HT1080 (cell line): Measurements from ENCODE around the gene TEX22. TPM values are rescaled to one million over a fixed set of nuclear protein-coding genes. Genes with fewer than 3 reads are reported as not detected.
A peak's percentile ranks its signal among the peaks of the same experiment; 100 is the strongest.

ENCODE experiments used
- DNase-seq: peaks from one replicate; pipeline ENCODE4 v3.0.0-alpha.2; 2015; ENCODE audit warnings: low read depth
- total RNA-seq: library from RNA; depleted of rRNA; stranded (reverse); fragments of >200 nt; shearing (Covaris generic); gene quantifications from 2 replicates; pipeline ENCODE4 v1.2.3, GENCODE V29; 2014

TEX22 gene
- total RNA-seq, 1 experiment from 2014 or later: not detected

GRCh38 chr14:105420101-105420973 is 22.0 kb downstream of the TEX22 start:
- no peak for DNase-seq

DNA sequence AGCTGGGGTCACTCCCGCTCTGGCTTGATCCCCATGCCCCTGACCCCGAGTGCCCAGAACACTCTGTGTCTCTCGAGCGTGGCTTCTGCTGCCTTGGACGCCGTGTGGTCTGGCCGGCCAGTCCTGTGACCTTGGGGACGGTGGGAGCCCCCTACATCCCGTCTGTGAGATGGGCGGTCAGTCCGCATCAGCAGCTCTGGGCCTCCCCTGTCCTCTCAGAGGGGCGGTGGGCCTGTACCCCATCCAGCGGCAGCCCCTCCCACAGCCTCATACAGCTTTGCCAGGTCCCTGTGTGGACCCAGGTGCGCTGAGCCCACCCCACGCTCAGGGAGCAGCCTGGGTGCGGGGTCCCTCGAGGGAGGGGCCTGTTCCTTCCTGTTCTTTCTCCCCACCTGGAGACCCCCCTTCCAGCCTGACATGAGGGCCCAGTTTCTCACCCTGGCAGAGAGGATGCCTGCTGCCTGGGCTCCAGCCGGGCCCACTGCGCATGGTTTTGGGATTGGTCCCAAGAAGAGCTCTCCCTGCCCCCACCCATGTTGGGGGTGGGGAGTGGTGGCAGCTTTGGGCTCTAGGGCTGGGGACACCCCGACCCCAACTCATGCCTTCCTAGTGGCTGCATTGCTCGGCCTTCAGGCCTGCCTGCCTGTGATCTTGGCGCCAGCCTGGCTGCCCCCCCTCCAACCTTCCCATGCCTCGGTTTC is 22.8 kb downstream of the TEX22 start:
- no peak for DNase-seq

DNA sequence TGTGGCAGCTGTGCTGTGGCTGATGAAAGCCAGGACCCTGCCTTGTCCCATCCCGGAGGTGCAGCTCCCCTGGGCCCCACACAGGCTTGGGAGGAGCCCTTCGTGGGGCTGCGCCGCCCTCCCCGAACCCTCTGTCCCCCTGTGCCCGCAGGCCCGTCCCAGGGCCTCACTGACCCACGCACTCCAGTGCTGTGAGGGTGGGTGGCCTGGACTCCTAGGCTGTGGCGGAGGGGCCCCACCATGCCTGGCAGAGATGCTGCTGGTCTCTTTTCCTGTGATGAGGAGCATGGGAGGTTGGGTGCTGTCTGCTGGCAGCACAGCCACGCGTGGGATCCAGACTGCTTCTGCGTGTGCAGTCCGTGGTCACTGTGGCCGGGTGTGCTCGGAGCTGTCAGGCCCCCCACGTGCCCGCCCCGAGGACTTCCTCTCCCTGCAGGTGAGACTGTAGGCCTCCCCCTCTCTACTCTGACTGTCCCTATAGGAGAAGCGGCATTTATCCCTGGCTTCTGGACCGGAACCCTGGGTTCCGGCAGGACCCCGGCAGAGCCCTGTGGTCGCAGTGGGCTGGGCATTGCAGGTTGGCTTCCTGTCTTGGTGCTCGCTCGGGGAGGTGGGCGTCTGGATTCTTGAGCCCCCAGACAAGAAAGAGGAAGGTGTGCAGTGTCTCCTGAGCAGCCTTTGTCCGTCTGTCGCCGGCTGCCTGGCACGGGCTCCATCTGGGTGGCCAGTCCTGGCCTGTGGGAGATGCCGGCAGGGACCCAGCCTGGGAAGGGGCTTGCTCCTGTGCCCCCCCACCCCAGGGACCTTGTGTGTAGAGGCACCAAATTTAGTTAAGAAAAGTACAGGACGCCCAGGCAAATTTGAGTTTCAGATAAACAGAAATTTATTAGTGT is 23.6 kb downstream of the TEX22 start:
- DNase-seq: no peak

GRCh38 chr14:105422695-105423487 is 24.6 kb downstream of the TEX22 start:
- DNase-seq: no peak

DNA sequence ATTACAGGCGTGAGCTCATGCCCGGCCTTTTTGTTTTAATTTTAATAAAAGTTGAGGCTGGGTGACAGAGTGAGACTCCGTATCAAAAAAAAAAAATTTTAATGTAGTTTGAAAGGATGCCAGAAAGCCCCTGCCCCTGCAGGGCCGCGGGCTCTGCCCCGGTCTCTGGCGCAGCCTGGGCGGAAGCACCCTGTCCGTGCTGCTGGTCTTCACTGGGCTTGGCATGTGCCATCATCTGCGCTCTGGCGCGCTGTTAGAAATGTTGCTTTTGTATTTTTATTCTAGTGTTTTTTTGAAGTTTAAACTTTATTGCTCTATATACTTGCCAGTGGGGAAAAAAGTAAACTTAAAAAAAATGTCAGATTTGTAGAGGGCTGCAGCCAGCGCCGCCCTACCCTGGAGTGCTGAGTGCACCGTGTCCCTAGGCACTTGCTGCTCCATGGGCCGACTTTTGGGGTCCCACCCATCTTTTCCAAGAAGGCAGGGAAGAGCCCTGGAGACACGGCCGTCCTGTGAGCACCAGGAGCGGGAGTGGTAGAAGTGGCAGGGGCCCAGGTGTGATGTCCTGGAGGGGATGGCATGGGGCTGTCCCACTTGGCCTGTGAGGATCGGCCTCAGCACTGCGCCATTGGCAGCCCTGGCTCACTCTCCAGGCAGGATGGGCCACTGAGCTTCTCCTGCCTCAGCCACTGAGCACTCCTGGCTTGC is 25.3 kb downstream of the TEX22 start:
- no peak for DNase-seq

DNA sequence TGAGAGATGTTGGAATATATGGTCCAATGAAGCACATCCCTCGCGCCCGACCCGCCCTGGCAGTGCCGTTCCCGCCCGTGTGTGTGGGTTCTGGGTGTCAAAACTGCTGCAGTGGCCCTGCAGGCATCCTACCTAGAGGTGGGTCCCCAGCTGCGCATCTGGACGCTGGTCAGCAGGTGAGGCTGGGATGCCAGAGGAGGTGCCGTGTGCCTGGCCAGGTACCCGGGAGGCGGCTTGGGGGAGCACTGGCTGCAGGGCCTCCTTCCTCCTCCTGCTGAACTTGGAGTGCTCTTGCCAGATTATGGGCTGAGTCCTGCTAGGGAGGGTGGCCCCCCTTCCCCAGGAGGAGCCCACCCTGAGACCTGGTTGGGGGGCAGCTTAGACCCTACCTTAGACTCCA is 26.5 kb downstream of the TEX22 start:
- DNase-seq: no peak

DNA sequence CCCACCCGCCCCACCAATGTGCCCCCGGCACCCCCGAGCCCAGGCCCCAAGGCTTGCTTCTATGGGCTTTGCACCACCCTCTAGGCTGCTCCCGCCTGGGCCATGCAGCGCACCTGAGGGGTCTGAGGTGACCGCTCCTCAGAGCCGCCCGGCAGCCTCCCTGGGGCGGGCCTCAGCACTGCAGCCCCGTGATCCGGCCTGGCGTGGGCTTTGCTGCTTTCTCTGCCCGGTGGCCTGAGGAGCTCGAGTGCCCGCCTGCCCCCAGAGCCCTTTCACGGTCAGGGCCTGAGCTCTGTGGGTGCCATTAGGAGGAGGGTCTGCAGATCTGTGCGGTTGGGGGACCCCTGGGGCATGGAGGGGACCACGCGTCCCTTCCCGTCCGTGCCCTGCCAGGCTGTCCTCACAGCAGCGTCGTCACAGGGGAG is 27.5 kb downstream of the TEX22 start:
- no peak for DNase-seq

DNA sequence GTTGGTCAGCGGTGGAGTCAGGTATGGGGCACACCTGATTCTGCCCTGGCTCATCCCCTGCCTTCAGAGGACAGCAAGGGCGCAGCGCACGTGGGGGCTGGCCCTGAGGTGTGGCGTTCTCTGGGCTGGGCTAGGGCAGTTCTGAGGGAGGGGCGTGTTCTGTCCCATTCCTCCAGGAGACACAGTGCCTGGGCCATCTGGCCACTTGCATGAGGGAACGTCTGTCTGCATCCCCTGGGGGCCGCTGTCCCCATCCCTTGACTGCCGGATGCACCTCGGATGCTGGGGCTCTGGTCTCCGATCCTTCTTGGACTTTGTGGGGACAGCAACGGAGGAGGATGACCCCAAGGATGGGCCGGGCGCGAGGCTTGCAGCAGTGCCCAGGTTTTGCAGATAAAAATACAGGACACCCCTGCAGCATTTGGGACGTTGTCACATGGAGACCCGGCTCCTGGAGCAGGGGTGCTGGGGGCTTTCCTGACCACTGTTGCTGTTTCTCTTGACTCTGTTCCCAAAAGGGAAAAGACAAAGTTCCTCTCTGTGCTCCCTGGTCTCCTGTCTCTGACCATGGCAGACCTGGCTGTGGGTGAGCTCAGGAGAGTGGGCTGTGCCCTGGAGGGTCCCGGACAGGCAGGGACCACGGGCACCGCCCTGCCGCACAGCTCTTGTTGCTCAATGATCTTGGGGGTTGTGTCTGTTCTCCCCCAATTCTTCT is 28.2 kb downstream of the TEX22 start:
- no peak for DNase-seq

DNA sequence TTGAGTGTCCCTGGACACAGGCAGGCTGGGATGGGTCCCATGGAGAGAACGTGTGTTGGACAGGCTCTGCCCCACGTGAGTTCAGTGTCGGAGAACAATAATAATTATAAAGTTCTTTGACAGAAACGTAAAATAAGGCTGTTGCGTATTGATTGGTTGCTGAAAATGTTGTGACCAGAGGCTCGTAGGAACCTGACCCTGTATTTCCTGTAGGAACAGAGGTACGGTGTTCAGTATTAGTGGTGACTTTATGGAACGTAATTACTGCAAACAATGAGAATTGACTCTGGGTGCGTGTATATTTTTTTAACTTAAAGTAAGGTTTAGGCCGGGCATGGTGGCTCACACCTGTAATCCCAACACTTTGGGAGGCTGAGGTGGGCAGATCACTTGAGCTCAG is 29.1 kb downstream of the TEX22 start:
- no peak for DNase-seq

- no peak for DNase-seq
These were observed 29.7 kb downstream of the TEX22 start for GRCh38 chr14:105427936-105428485.

DNA sequence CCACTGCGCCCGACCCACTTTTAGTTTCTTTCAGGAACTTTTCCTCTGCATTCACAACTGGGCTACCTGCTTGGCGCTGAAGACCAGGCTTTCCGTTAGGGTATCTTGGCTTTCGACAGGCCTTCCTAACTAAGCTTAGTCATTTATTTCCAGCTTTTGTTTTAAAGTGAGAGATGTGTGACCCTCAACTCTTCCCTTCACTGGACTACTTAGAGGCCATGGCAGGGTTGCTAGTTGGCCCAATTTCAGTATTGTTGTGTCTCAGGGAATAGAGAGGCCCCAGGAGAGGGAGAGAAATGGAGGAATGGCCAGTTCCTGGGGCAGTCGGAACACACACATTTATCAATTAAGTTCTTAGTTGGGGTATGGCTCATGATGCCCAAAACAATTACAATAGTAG is 31.7 kb downstream of the TEX22 start:
- no peak for DNase-seq

GRCh38 chr14:105430565-105430964 is 32.2 kb downstream of the TEX22 start:
- DNase-seq: peak; percentile 72

- DNase-seq: no peak
These were observed 32.9 kb downstream of the TEX22 start for GRCh38 chr14:105431256-105431655.

DNA sequence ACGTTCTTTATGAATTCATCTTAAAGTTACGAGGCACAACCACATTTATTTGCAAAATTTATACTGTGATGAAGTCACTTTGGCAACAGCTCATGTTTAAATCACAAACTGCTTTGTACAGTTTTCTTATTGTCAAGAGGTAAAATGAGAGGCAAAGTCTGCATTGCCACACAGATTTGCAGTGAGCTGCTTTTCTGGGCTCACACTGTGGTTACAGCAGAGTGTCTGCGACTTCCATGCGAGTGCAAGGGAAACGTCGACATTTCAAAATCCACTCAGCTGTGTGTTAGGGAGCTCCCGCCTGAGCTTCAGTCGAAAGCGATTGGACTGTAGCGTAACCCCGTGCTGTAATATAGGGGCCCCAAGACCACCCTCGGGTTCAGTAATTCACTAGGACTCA is 34.3 kb downstream of the TEX22 start:
- DNase-seq: no peak

DNA sequence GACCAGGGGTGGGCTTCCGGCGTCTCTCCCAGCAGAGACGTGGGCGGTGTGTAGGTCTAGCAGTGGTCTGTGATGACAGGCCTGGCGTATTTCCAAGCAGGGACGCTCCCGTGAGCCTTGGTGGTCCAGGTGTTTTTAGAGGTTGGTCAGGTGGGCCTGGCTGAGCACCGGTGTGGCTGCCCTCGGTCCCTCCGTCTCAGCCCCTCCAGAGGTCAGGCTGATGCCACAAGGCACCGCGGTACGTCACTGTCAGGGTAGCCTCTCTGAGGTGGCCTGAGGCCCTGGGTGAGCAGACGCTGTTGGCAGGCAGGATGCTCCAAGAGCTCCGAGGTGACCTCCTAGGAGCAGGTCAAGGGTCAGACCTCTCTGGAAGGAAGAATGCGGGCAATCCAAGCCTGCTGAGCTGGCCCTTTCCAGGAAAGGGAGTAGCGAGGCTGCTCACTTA is 34.8 kb downstream of the TEX22 start:
- DNase-seq: no peak

DNA sequence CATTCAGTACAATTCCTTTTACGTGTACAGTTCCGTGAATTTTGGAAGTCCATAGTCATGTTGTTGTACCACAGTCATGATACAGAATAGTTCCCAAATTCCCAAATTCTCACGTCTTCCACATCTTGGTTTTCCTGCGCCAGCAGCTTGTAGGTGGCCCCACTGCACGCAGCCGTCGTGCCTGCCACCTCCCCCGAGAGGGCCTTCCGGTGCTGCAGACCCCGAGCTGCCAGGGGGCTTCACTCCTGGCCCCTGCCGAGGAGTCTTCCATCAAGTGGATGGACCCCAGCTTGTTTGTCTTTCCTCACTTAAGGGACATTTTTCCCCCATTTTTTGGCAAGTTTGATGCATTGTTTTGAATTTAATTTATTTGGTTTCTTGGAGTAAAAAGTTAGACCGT is 38.1 kb downstream of the TEX22 start:
- no peak for DNase-seq

- DNase-seq: no peak
These were observed 38.8 kb downstream of the TEX22 start for GRCh38 chr14:105436891-105437722.
